ENCODE data around the gene DSC2.

GRCh38 chr18:31102941-31103340 is 720 bp upstream of the DSC2 start:
- TF ChIP-seq CBX8 (IDR thresholded peaks at IDR 0.05; ENCODE audit: borderline replicate concordance, low read depth, low read length) (no peak), CTBP2 (IDR thresholded peaks at IDR 0.05; ENCODE audit: borderline replicate concordance, insufficient read depth, insufficient read length, low read length) (no peak), CBX5 (IDR thresholded peaks at IDR 0.05; ENCODE audit: low read depth, low read length) (no peak), FOSL1 (IDR thresholded peaks at IDR 0.05; ENCODE audit: insufficient read depth, low read depth, low read length) (no peak), RAD21 (IDR thresholded peaks at IDR 0.05 in 1 of 2, conservative IDR thresholded peaks at IDR 0.05 in 1 of 2; ENCODE audit: low read depth in 2 of 2, low read length in 2 of 2) (no peak), USF2 (IDR thresholded peaks at IDR 0.05; ENCODE audit: low read length) (no peak), TEAD4 (IDR thresholded peaks at IDR 0.05; ENCODE audit: low read depth, low read length) (no peak), SP1 (IDR thresholded peaks at IDR 0.05; ENCODE audit: low read depth, low read length) (no peak), HDAC2 (IDR thresholded peaks at IDR 0.05; ENCODE audit: borderline replicate concordance in 1 of 2, low read depth in 2 of 2, low read length in 2 of 2) (no peak)
- TF ChIP-seq, protein P1, sequence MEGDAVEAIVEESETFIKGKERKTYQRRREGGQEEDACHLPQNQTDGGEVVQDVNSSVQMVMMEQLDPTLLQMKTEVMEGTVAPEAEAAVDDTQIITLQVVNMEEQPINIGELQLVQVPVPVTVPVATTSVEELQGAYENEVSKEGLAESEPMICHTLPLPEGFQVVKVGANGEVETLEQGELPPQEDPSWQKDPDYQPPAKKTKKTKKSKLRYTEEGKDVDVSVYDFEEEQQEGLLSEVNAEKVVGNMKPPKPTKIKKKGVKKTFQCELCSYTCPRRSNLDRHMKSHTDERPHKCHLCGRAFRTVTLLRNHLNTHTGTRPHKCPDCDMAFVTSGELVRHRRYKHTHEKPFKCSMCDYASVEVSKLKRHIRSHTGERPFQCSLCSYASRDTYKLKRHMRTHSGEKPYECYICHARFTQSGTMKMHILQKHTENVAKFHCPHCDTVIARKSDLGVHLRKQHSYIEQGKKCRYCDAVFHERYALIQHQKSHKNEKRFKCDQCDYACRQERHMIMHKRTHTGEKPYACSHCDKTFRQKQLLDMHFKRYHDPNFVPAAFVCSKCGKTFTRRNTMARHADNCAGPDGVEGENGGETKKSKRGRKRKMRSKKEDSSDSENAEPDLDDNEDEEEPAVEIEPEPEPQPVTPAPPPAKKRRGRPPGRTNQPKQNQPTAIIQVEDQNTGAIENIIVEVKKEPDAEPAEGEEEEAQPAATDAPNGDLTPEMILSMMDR (IDR thresholded peaks at IDR 0.05; ENCODE audit: control extremely low read depth in 1 of 3, insufficient read depth in 1 of 3, low read depth in 1 of 3, low read length in 3 of 3) = no peak
- TF ChIP-seq, protein P2, sequence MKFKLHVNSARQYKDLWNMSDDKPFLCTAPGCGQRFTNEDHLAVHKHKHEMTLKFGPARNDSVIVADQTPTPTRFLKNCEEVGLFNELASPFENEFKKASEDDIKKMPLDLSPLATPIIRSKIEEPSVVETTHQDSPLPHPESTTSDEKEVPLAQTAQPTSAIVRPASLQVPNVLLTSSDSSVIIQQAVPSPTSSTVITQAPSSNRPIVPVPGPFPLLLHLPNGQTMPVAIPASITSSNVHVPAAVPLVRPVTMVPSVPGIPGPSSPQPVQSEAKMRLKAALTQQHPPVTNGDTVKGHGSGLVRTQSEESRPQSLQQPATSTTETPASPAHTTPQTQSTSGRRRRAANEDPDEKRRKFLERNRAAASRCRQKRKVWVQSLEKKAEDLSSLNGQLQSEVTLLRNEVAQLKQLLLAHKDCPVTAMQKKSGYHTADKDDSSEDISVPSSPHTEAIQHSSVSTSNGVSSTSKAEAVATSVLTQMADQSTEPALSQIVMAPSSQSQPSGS (IDR thresholded peaks at IDR 0.05; ENCODE audit: low read length) = no peak

All from H1 (cell line).